Suprapubic skin (tissue), 4 donors: Measurements from ENCODE around the gene TSPAN18.

Experiments used
- CTCF ChIP-seq, 2 donors: fragments of 200-600 bp in 1 of 2; fragments of 450-650 bp in 1 of 2; sonication (generic) in 1 of 2; IDR thresholded peaks; one replicate each; pipeline ENCODE4 v1.5.1; 2016 to 2019; ENCODE audit warnings: antibody characterized with exemption in 2 of 2, mild to moderate bottlenecking in 1 of 2, moderate library complexity in 1 of 2
- POLR2A ChIP-seq, 2 donors: fragments of 450-650 bp; IDR thresholded peaks; one replicate each; pipeline ENCODE4 v1.6.1; 2017; ENCODE audit warnings: antibody characterized with exemption in 2 of 2, mild to moderate bottlenecking in 2 of 2, moderate library complexity in 2 of 2
- POLR2AphosphoS5 ChIP-seq, 3 donors: sonication (generic); formaldehyde crosslinking; IDR thresholded peaks; one replicate each; pipeline ENCODE4 v1.6.1; 2017; ENCODE audit warnings: antibody characterized with exemption in 3 of 3

- no peak for TF ChIP-seq CTCF (IDR thresholded peaks at IDR 0.05)
- TF ChIP-seq POLR2A (IDR thresholded peaks at IDR 0.05) = no peak
- TF ChIP-seq POLR2AphosphoS5 (IDR thresholded peaks at IDR 0.05) = no peak
Observed at GRCh38 chr11:44868021-44868420, 141.3 kb downstream of the TSPAN18 start.
